Gastroesophageal sphincter (tissue), 3 donors: ENCODE measurements around the gene GXYLT1.

Experiments used
- POLR2AphosphoS5 ChIP-seq: sonication (generic); formaldehyde crosslinking; IDR thresholded peaks from one replicate; pipeline ENCODE4 v1.6.1; 2017; ENCODE audit warnings: antibody characterized with exemption
- TF ChIP-seq, protein P1 (sequence below), 4 experiments: fragments of 200-600 bp in 2 of 4; fragments of 450-650 bp in 2 of 4; sonication (generic) in 1 of 4; IDR thresholded peaks; one replicate each; pipeline ENCODE4 v1.5.1; 2017 to 2019; ENCODE audit warnings: antibody characterized with exemption in 4 of 4, mild to moderate bottlenecking in 2 of 4, moderate library complexity in 2 of 4

DNA sequence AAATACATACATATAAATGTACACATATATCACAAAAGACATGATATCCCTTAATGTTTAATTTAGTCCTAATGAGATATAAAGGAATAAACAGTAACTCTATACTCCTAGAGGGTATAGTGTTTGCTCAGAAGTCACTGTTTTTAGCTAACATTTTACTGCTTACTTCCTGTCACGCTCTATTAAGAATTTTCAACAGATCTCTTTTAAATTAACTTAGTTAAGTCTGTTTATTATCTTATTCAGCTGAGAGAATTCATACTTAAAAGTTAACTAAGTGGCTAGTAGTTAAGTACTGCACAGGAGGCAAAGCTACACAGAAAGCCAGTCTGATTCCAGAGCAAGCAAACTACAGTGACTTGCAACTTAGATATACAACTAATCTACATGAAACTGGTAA, 39.9 kb downstream of the GXYLT1 start:
- TF ChIP-seq, protein P1, sequence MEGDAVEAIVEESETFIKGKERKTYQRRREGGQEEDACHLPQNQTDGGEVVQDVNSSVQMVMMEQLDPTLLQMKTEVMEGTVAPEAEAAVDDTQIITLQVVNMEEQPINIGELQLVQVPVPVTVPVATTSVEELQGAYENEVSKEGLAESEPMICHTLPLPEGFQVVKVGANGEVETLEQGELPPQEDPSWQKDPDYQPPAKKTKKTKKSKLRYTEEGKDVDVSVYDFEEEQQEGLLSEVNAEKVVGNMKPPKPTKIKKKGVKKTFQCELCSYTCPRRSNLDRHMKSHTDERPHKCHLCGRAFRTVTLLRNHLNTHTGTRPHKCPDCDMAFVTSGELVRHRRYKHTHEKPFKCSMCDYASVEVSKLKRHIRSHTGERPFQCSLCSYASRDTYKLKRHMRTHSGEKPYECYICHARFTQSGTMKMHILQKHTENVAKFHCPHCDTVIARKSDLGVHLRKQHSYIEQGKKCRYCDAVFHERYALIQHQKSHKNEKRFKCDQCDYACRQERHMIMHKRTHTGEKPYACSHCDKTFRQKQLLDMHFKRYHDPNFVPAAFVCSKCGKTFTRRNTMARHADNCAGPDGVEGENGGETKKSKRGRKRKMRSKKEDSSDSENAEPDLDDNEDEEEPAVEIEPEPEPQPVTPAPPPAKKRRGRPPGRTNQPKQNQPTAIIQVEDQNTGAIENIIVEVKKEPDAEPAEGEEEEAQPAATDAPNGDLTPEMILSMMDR (IDR thresholded peaks at IDR 0.05), result no peak
- TF ChIP-seq POLR2AphosphoS5, result no peak
